Dedifferentiated amniotic fluid mesenchymal stem cell (primary cell): ENCODE data around the gene SNX5.

Experiments used
- DNase-seq: peaks from one replicate; pipeline ENCODE4 v3.0.0-alpha.2; 2016; ENCODE audit errors: extremely low spot score

The SNX5 gene

DNA sequence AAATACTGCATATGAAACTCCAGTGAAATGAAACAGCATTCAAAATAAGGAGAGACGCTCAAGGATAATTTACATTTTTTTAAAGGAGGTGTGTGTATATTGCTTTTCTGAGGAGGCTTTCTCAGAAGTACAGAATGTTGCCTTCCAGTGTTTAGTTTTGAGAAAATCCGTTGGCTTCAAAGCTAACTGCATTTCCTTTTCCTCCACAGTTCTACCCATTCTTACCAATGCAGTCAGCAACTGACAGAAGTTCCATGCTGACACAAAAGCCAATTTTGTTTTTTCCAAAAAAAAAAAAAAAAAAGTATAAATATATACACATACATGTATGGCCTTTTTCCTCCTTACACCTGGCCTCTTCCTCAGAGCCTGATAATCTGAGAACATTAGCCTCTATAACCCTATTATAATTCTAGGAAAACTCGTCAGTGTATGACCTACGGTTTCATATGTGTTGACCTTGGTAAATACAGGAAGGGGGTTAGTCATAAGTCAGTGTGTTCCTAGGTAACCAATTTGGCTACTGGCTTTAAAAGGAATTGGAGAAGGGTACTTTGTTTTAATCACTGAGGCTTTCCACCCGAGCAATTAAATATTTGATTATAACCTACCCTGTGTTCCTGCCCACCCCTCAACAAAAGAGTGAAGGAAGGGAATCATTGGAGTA is 24.4 kb upstream of the SNX5 start:
- DNase-seq = no peak

DNA sequence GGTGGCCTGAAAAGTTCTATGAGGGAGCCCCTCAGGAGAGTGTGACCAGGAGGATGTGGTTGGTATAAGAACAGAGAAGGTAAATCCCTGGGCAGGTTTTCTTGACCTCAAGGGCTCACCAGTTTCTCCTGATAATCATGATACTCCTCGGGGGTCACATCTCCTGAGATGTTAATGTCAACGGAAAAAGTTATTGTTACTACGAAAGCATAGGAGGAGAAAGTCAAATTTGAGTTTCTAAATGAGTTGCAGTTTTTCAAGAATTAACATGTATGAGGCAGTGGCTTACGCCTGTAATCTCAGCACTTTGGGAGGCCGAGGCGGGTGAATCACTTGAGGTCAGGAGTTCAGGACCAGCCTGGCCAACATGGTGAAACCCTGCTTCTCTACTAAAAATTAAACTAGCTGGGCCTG is 23.6 kb upstream of the SNX5 start:
- DNase-seq = no peak

DNA sequence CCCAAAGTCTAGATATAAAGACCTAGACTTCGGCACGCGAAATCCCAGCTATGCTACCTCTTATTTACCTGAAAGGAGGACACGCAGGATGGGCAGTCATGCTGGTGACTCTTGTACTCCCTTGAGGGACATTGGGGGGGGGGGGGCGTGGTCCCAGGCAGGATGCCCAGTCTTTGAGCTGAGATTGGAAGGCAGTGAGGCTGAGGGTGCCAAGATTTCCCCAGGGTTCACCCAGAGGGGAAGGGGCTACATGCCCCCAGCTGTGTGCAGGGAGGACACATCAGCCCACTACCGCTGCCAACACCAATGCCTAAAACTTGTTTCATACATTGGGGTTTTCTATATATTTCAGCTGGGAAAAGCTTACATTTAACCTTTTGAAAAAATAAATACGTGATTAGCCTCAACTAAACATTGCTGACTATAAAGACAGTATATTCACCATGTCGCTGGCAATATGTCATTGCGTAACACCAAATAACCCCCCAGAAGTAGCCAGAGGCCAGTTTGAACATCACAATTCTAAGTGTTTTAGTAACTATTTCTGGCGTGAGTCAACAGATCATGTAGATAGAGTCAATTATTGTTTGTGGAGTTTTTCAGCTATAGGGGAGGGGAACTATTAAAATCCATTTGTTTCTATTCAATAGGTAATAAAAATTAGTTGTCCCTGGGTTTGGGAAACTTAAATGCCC is 21.8 kb upstream of the SNX5 start:
- no peak for DNase-seq

DNA sequence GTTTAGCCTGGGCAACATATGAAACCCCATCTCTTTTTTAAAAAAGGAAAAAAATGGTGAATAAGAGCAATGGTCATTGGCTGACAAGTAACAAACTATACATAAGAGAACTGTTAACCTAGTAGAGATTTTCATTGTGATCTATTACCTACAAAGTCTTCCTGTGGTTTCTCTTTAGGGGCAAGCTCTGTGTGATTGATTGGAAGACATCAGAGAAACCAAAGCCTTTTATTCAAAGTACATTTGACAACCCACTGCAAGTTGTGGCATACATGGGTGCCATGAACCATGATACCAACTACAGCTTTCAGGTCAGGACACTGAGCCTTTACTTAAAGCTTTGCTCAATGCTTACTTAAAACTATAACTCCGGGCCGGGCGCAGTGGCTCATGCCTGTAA is 19.4 kb upstream of the SNX5 start:
- no peak for DNase-seq

DNA sequence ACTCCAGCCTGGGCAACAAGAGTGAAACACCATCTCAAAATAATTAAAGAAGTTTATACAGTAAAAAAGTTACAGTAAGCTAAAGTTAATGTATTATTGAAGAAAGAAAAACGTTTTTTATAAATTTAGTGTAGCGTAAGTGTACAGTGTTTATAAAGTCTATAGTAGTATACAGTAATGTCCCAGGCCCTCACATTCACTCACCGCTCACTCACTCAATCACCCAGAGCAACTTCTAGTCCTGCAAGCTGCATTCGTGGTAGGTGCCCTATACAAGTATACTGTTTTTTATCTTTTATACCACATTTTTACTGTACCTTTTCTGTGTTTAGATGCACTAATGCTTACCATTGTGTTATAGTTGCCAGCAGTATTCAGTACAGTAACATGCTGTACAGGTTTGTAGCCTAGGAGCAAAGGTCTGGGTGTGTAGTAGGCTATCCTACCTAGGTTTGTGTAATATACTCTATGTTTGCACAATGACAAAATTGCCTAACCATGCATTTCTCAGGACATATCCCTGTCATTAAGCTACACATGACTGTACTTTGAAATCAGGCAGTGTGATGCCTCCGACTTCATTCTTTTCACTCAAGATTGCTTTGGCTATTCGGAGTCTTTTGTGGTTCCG is 16.9 kb upstream of the SNX5 start:
- no peak for DNase-seq

DNA sequence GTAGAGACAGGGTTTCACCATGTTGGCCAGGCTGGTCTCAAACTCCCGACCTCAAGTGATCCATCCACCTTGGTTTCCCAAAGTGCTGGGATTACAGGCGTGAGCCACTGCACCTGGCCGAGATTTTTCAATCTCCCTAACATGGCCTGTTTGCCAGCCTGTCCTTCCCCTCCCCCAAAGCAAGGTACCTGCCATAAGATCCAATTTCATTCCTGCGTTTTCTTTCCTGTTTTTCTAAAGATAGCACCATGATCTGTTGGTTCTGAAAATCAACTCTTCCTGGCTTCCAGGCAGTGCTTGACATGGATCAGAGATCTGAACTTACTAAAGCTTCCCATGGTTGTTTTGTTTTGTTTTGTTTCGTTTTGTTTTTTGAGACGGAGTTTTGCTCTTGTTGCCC is 7.7 kb upstream of the SNX5 start:
- no peak for DNase-seq

DNA sequence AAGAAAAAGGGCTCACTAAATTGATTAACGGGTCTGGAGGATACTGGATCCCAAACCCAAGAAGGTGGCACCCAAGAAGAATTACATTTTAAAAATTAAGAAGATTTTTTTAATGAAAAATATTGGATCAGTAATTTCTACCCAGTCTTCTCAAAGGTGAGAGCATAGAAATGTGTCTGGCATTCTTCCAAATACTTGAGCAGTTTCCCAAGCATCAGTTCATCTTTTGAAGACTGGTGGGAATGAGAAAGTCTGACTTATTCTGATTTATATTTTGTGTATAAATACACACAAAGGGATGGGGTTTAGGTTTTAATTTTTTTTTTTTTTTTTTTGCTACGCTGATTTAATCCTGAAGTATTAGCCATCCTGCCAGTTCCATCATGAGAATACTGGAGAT is 3.5 kb upstream of the SNX5 start:
- DNase-seq = no peak

DNA sequence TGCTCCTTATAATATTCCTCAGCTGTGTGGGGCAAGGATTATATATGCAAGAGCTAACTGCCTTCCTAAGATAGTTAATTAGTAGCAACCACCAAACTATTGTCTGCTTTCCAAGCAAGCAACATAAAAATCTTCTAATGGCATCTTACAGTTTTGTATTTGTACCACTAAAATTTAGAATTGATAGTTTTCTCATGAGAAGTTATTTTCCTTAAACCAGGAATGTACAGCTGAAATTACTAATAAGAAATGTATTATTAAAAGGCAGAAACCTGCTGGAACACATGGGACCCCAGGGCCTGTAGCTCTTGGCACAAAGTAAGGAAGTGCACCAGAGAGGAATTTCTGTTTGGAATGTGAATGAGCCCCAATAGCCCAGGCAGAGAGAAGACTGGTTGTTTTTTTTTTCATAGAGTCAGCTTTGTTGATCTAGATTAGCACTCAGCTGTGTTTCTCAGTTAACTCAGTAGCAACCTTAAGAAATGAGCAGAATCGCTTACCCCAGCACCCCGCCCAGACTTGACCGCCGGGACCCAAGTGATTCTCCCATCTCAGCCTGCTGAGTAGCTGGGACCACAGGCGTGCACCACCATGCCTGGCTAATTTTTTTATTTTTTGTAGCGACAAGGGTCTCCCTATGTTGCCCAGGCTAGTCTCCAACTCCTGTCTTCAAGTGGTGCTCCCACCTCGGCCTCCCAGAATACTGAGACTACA is 2.9 kb upstream of the SNX5 start:
- peak; percentile 31 for DNase-seq

DNA sequence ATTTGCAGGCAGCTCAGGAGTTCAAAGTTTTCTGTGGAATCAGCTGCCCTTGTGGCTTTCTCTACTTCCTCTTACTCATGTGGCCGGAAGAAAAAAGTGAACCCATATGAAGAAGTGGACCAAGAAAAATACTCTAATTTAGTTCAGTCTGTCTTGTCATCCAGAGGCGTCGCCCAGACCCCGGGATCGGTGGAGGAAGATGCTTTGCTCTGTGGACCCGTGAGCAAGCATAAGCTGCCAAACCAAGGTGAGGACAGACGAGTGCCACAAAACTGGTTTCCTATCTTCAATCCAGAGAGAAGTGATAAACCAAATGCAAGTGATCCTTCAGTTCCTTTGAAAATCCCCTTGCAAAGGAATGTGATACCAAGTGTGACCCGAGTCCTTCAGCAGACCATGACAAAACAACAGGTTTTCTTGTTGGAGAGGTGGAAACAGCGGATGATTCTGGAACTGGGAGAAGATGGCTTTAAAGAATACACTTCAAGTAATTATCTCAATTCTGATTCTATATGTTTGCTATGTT is 1.4 kb upstream of the SNX5 start:
- peak; percentile 40 for DNase-seq

DNA sequence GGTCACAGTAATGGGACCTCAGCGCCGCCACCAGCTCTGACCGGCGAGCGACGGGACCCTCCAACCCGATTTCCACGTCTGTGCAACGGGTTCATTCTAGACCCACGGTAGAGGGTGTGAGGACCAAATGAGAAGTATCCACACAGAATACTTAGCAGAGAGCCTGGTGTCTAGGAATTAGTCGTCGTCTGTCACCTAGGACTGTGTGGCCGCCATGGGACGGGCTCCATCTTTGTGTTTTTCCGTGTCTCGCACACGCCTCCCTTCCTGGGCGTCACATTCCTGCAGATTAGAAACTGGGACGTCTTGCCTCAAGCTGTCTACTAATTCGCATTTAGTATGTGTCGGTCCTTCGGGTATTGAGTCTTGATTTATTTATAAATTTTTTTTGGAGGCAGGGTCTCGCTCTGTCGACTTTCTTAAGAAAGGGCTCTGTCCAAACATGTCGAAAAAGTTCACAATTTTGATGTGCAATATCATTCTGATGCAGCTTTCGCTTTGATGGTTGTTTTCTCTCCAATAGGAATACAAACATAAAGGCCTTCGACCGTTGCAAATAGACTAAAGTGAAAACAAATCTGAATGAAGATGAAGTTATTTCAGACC is 787 bp upstream of the SNX5 start:
- DNase-seq = no peak

DNA sequence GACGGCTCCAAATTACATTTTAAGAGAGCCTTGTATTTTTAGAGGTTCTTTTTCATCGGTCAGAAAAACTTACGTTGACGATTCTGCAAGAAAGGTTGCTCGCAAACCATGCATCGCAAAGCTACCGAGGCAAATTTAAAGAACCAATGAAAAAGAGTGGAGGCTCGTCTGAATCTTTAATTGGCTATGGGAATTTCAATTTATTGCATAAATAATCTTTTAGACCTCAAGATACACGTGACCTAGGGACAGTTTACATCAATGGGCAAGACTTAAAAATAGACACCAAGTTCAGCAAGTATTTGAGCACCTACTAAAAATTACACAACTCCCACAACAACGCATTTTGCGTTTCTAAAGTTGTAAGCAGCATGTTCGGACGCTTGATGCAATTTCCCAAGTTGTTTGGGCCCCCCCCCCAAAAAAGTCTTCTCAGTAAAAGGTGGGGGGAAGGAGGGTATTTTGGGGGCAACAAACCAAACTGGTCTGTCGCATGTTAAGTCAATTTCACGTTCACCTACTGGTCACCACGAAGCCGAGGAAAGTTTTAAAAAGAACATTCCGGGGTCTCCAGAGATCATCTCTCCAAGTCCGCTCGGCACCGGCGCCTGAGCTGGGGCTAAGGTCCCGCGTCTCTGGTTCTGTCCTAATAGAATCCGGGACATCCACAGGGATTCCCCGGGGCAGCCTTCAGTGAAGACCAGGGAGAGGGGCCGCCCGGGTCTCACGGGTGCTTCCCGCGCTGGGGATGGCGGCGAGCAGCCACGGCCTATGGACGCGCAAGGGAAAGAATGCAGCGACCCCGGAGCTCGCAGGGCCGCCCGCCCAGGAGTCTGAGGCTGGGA is 851 bp downstream of the SNX5 start:
- DNase-seq = peak; percentile 43

DNA sequence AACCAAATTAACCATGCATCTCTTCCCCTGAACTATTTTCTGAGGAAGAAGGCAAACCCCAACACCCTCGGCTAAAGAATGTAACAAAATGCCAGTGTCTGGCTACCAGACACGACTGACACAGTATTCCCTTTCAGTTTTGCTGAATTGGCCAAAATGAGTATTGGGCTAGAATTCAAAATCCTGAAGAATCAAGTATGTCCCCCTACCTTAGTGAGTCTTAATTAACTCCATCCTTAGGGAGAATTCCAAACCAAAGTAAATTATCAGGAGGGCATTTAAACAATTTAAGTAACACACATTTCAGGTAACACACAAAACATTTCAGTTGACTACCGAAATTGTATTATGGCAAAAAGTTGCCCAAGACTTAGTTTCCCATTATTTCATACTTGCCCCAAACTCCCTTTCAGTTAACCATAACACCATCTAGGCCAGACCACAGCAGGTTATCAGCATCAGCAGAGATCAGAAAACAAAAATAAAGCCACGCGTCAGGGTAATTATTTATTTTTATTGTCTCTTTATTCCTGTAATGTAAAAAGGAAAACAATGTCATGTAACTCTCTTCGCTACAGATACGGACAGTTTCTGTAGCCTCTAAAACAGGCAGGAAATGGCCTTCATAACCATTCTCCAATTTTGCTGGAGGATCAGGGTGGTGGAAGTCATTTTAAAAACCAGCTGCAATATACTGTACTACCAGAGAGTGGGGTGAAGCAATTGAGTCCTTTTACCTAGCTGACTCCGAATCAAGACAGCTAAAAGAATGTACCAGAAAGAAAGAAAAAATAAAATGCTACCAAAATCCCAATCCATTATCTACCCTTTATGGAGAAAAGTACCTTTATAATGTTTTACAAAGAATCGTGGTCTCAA is 1.9 kb downstream of the SNX5 start:
- DNase-seq = peak; percentile 27

DNA sequence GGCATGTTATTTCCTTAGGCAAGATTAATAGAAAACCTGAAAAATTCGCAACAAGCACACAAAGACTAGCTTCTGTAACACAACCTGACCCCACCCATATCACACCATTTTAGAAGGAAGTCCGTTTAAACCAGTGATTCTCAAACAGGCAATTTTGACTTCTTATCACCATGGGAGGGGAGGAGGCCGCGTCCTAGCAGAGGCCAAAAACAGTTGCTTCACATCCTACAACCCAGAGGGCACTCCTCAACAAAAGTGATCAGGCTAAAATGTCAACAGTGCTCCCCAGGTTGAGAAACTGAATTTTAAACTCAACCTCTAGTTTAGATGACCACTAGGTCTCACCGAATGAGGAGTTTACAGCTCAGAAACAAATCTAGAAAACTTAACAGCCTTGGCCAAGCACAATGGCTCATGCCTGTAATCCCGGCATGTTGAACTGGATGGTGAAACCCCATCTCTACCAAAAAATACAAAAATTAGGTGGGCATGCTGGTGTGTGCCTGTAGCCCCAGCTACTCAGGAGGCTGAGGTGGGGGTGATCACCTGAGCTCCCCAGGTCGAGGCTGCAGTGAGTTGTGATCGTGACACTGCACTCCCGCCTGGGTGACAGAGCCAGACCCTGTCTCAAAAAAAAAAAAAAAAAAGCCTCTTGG is 3.4 kb downstream of the SNX5 start:
- DNase-seq = no peak

DNA sequence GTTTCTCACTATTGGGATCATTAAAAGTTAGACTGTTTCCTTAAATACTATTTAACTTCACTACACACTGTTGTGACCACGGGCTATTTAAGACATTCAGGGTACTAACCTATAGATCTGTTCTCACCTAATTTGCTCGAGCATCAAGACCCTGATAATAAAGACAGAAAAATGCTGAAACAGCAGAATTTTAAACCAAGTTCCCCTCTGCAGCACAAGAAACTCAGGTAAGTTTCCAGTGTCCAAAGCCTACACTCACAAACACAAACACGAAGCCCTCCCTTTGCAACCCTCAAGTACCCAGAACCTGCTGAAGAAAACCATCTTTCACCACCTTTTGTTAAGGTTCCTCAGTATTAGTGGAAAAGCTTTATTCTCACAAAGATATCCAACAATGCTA is 4.0 kb downstream of the SNX5 start:
- DNase-seq = no peak

DNA sequence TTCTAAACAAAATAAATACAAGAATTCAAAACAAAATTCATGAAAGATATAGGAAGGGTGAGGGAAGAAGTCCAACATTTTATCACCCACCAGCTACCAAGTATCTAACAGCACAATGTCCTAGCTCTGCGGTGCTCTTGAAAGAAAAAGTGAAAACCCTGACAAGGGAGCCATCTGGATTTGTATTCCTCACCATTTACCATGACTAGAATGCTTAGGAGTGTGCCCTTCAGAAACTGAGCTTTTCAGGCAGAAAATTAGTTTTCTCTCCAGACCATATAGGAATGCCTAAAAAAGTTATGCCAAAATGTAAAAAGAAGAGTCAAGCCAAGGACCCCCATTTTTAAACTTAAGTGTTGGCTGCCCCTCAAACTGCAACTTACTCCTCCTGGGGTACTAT is 4.5 kb downstream of the SNX5 start:
- DNase-seq = no peak

DNA sequence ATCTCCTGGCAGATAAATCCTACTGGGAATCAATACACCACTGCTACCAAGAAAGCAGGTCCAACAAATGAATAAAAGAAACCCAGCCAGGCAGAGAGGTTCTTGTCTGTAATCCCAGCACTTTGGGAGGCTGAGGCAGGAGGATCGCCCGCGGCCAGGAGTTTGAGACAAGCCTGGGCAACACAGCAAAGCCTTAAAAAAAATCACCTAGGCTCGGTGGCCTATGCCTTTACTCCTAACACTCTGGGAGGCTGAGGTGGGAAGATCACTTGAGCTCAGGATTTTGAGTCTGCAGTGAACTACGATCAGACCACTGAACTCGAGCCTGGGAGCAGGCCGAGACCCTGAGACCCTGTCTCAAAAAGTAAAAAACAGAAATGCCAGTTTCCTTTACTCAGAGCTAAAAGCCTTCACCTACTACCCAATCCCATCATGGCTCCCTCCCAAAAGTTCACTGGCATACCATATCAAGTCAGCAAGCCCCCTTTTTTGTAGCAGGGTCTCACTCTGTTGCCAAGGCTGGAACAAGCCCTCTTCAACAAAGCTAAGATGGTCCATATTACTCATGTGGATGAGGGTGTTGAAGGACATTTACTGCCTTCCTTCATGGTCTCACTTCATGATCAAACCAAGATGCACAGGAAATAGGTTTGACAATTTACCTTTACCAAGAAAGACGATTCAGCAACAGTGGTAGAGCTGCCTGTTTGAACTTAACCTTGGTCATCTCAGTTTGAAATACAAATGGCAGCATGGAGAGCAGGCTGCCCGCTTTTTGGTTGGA is 5.3 kb downstream of the SNX5 start:
- no peak for DNase-seq

DNA sequence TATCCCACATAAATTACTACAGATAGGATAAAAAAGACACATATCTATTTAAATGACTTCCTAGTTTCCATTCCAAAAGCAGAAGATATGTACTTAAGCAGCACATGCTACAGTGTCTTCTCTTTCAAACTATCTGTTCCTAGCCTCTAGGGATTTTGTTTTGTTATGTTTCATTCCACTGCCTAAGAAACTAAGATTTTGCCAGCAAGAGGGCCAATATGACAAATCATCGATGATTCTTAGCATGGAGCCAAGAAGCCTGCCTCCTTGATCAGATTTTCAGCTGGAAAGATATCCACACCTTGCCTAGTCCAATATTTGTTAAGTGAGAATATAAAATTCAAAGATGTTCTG is 7.0 kb downstream of the SNX5 start:
- no peak for DNase-seq

DNA sequence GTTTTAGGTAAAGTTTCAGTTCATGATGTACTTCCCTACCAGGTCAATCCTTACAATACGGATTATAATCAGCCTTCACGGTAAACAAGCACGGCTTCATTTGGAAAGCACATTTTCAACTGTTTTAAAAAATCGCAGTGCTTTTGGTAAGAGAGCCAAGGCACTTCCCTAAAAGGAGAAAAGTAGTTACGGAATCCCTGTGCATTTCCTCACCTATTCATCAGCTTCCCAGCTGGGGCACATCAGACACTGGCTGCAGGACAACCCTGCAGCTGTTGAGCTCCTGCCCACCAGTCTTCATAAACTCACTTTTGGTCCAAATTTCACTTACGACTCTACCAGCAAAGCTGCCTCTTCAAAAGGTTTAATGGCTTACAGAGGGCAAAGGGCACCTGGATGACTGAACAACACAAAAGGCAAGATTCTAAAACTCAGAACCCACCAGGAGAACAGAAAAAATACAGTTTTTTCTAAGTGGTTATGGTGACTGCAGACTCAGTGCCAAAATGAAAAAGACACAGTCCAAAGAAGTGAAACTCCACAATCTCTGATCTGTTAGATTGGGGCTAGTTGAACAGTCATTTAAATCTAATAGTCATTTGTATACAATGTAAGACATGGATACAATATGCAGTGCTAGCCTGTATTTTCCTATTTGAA is 7.5 kb downstream of the SNX5 start:
- DNase-seq = no peak
